ENCODE results near the gene KIF17.
"Not testable (repeated sequence)": the region's sequence is repeated elsewhere in the genome, so short reads cannot be mapped to it uniquely, and the experiment has no call there.

Gene KIF17

GRCh38 chr1:20685099-20685662 is 32.6 kb downstream of the KIF17 start:
- no peak for DNase-seq

GRCh38 chr1:20684651-20685050 is 33.2 kb downstream of the KIF17 start:
- DNase-seq: no peak

- no peak for DNase-seq
These were observed 33.7 kb downstream of the KIF17 start for GRCh38 chr1:20684050-20684620.

- DNase-seq: no peak
These were observed 34.2 kb downstream of the KIF17 start for GRCh38 chr1:20683614-20684013.

GRCh38 chr1:20682571-20683236 is 35.1 kb downstream of the KIF17 start:
- DNase-seq: no peak

GRCh38 chr1:20681999-20682398 is 35.8 kb downstream of the KIF17 start:
- DNase-seq: no peak

GRCh38 chr1:20680269-20680668 is 37.5 kb downstream of the KIF17 start:
- no peak for DNase-seq

- no peak for DNase-seq
These were observed 39.2 kb downstream of the KIF17 start for GRCh38 chr1:20678599-20678998.

GRCh38 chr1:20673626-20674025 is 44.2 kb downstream of the KIF17 start:
- DNase-seq: not testable (repeated sequence)

GRCh38 chr1:20672265-20672632 is 45.6 kb downstream of the KIF17 start:
- DNase-seq: no peak

- DNase-seq: no peak
These were observed 46.9 kb downstream of the KIF17 start for GRCh38 chr1:20670936-20671335.

GRCh38 chr1:20668581-20668980 is 49.2 kb downstream of the KIF17 start:
- DNase-seq: no peak

GRCh38 chr1:20666804-20667203 is 51.0 kb downstream of the KIF17 start:
- DNase-seq: peak; percentile 3

- no peak for DNase-seq
These were observed 51.7 kb downstream of the KIF17 start for GRCh38 chr1:20666146-20666545.

GRCh38 chr1:20665726-20666125 is 52.1 kb downstream of the KIF17 start:
- no peak for DNase-seq

GRCh38 chr1:20663969-20664715 is 53.7 kb downstream of the KIF17 start:
- no peak for DNase-seq

GRCh38 chr1:20663365-20663764 is 54.4 kb downstream of the KIF17 start:
- DNase-seq: no peak

GRCh38 chr1:20662110-20662475 is 55.7 kb downstream of the KIF17 start:
- DNase-seq: no peak

GRCh38 chr1:20661207-20662109 is 56.3 kb downstream of the KIF17 start, which contains the start of gene DDOST:
TSS of gene DDOST (minus strand) at chr1:20661369. CDS start at chr1:20661350, 19 bp downstream.
- DNase-seq: peak; percentile 97

GRCh38 chr1:20660847-20661206 is 57.0 kb downstream of the KIF17 start:
- no peak for DNase-seq

GRCh38 chr1:20660363-20660762 is 57.4 kb downstream of the KIF17 start:
- DNase-seq: no peak

GRCh38 chr1:20658166-20658915 is 59.5 kb downstream of the KIF17 start:
- DNase-seq: no peak
